ENCODE measurements around the gene DCDC1.

Gene DCDC1

DNA sequence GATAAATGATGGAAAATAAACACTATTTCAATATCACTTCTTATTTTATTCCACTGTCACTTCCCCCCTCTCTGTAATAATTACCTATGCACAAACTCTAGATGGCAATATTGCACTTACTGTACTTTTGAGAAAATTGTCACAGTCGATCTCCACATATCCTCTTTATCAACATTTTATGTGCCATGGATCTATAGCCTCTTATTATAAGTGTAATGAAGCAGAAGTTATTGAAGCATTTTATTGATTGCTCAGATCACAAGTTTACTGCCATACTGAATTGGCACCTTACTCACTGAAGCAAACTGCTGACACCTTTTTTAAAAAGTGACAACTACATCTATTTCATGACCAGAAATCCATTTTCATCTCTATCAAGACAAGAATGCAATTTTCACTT is 133.4 kb downstream of the DCDC1 start:
- peak; percentile 9 for DNase-seq (ENCODE audit: low spot score)

DNA sequence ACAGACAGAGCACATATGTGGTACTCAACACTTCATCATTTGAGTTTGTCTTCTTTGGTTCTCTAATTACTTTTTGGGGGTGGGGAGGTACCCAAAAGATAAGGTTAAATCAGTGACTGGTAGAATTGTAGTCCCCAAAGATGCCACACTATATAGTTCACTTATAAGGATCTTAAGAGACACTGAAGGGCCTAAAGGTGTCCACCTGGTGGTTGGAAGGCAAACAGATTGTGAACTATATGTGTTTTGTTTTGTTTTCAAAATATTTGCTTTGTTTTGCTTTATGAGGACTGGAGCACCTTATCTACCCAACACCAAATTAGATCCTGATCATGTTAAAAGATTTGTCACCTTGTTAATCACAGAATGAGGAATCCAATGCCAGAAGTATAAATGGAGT is 136.1 kb downstream of the DCDC1 start:
- DNase-seq (ENCODE audit: low spot score) = no peak

DNA sequence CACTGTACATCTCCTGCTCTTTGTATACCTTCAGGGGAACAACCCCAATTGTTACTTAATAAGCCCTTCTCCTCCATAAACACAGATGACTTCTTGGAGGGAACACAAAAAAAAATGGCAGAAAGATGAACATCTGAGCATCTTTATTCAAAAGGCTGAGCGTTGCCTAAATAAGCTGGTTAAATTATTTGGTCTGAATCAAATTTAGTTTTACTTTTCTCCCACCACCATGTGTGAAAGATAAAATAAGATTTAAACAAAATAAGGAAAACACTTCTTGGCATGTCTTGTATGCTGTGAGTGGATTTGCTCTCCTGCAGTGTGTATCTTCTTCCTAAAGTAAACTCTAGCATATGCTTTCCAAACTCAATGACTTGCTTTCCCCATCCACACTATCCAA is 137.9 kb downstream of the DCDC1 start:
- DNase-seq (ENCODE audit: low spot score) = no peak

DNA sequence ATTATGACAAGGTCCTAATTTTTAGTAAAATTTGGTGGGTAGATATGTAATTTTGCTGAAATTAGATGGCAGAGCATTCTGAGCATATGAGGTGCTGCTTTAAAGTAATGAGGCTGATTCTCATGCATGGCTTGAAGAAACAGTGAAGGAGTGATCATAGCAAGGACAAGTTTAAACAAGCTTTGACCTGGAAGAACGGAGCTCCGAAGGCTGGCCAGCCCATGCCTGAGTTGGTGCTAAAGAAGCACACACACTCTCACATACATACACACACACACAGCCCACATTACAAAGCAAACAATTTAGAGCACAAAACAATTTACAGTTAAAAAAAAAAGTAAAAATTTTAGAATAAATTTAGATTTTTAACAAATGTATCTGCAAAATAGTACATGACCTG is 150.7 kb downstream of the DCDC1 start:
- no peak for DNase-seq (ENCODE audit: low spot score)

DNA sequence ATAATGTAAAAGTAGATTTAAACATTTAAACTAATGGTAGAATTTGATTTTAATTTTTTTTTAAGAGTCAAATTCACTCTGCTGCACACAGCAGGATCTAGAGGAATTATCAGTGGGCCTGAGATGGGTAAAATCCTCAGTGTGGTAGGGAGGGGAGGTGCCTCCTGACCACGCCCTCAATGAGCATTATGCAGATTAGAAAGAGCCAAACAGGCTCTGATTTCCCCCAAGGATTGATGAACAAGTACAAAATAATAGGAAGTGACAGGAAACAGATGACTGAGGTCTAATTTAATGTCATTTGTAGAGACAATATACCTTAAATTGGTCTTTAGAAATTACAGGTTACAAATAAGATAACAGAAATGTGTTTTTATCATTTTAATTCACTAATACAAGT is 155.2 kb downstream of the DCDC1 start:
- no peak for DNase-seq (ENCODE audit: low spot score)

- no peak for DNase-seq (ENCODE audit: low spot score)
These were observed 170.2 kb downstream of the DCDC1 start for GRCh38 chr11:31199378-31199777.

GRCh38 chr11:31173926-31174680 is 195.4 kb downstream of the DCDC1 start:
- DNase-seq (ENCODE audit: low spot score) = no peak

GRCh38 chr11:31160504-31161422 is 208.8 kb downstream of the DCDC1 start:
- DNase-seq (ENCODE audit: low spot score) = no peak

GRCh38 chr11:31150841-31151240 is 218.7 kb downstream of the DCDC1 start:
- no peak for DNase-seq (ENCODE audit: low spot score)

DNA sequence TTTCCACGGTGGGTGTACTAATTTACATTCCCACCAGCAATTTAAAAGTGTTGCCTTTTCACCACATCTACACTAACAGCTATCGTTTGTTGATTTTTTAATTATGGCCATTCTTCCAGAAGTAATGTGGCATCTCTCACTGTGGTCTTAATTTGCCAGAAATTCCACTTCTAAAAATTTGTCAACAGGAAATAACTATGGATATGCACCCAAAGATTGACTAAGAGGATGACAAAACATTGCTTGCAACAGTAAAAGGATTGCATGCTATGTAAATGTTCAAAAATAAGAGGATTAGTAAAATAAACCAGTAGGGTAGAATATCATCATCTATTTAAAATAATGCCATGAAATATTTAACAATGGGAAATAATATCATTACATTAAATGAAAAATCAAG is 219.5 kb downstream of the DCDC1 start:
- no peak for DNase-seq (ENCODE audit: low spot score)

DNA sequence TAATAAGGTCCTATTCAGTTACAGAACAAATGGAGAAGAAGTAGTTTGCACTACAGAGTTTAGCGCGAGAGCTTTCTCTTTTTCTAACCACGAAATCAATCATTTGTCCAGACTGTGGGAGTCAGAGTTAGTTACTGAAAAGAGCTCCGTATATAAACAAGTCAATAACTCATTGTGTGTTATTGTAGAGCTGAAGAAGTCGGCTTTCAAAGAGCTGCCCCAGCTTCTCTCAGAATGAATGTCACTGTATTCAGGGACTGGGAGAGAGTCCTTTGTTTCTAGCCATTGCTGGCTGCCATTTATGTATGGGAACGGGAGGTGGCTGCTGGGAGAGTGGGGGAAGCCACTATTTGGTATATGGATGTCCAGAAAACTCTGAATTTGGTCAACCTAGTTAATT is 227.8 kb downstream of the DCDC1 start:
- no peak for DNase-seq (ENCODE audit: low spot score)

DNA sequence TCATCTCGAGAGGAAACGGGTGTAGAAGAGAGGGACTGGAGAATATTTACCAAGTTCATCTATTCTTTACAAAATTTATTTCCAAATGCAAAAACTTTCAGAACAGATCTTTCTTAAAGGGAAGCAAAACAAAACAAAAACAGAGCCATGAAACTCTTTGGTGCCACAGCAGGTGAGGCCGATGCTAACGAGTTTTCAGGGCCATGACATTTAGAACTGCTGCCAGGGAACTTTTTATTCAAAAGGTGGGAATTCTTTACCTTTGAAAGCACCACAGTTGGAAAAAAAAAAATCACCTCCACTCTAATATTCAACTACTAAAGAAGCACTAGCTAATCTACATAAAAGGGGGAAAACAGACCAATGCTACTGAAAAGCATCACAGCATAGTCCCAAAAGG is 230.1 kb downstream of the DCDC1 start:
- DNase-seq (ENCODE audit: low spot score) = no peak

DNA sequence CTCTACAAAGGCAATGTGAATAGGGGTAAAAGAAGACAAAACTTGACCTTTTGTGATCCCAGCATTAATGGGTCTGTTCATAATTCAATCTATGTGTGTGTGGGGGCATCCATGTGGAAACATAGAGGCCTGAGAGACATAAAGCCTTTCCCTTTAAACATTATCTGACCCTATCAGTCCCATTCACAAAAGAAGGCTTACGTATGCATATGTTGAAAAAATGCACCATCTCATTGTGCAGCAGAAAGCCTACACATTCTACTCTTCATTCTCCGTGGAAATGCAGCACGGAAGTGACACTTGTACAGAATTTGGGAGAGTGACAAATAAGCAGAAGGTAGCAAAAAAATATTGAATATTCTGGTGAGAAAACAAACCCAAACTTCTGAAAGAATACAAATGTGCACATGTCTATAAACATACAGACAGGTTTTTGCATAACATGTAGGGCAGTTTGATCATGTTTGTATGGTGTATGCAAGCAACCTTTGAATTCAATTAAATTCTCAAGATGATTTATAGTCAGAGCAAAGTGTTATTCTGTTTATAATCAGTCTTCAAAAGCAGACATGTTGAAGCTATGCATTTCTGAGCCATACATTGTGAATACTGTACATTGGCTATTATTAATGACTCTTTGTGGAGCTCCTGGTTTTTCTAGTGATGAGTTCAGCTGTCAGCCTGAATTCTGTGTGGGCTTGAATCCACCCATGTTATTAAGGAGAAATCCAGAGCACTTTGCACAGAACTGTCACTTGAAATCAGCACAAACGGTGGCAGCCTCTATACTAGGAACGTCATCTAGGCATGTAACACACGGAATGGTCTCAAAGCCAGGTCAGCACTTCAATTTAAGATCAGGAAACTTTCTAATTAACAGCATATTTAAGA is 236.8 kb downstream of the DCDC1 start:
- no peak for DNase-seq (ENCODE audit: low spot score)

- DNase-seq (ENCODE audit: low spot score) = no peak
These were observed 237.8 kb downstream of the DCDC1 start for GRCh38 chr11:31131760-31132159.

GRCh38 chr11:31127290-31127689 is 242.2 kb downstream of the DCDC1 start:
- DNase-seq (ENCODE audit: low spot score) = no peak

GRCh38 chr11:31120428-31120827 is 249.1 kb downstream of the DCDC1 start:
- no peak for DNase-seq (ENCODE audit: low spot score)

DNA sequence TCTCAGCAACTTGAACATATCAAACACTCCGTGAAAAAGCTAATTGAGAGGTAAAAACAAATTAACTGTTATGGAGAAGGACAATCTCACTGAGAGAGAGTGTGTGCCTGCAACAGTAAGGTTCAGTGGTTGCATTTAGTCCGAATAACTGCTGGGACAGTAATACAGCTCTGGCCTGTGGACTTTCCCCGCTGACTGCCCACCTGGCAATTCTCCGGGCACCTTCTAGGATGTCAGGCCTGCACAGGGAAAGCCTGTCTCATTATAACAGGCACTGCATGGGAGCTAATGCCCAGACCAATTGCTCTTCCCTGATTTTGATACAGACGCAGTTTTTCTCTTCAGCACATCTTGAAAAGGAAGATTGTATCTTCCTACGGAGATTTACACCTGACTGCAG is 251.0 kb downstream of the DCDC1 start:
- no peak for DNase-seq (ENCODE audit: low spot score)

DNA sequence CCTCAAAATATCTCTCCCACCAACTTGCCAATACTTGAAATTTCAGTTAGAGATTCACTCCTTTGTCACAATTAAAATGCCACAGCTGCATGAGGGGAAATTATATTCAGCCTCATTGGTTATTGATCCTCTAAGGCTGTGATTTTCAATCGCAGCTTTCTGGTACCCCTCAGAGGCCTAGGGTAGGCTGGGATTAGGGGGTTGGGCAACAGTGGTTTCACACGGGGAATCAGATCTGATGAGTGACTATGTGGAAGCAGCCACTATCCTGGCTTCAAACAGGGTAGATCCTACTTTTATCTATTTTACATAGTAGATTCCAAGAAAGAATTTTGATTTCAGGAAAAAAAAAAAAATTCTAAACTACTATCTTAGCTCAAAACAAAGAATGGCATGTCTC is 252.5 kb downstream of the DCDC1 start:
- no peak for DNase-seq (ENCODE audit: low spot score)

DNA sequence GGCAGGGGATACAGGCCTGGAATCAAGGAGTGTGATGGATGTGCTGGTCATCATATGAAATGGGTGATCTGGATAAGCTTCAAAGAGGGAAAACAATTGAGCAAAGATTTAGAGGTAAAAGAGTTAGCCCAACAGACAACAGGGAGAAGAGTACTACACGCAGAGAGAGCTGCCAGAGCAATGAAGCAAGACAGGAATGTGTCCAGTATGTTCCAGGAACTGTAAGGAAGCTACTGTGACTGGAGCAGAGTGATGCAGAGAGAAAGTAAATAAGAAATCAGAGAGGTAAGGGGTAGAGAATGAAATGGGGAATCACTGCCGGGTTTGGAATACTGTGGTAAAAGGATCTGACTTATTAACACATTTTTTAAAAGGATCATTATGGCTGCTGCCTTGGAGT is 255.1 kb downstream of the DCDC1 start:
- DNase-seq (ENCODE audit: low spot score) = no peak

DNA sequence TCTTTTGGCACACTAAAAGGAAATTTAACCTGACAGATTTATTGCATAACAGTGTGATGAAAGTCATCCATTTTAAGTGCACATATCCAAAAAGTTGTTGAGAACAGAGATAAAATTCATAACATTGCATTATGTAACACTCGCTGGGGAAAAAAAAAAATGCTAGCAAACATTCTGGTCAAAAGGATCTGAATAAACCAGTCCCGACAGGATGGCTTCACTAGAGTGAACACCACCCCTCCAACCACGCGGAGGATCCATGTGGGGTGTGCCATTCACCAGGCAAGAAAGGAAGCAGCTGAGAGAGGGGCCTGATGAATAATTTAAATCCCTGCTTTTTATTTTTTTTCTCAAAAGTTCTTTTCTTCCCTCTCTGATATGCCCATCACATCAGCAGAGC is 258.7 kb downstream of the DCDC1 start:
- DNase-seq (ENCODE audit: low spot score) = no peak

DNA sequence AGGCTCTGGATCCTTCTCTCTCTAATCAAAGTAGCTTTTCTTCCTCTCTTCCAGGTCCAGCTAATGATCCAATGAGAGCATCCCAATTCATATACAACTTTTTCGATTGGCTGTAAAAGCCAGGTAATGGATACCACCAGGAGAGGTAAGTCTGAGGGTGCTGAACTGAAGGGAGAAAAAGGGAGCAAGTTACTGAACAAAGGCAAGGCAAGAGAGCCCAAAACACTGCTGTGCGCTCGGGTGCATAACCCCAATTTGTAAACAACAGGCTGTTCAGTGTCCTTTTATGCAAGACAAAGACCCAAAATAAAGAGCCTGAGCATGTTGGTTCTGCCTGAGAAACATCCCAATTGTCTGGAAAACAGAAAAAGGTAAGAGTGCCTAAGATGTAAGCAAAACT is 260.1 kb downstream of the DCDC1 start:
- DNase-seq (ENCODE audit: low spot score) = no peak

- no peak for DNase-seq (ENCODE audit: low spot score)
These were observed 261.9 kb downstream of the DCDC1 start for GRCh38 chr11:31107649-31108048.

All from activated CD4-positive, alpha-beta T cell treated with anti-CD3 and anti-CD28 coated beads, Interleukin-2, Interleukin-4, amounts not matched to agents 100 ng/mL and 50 ng/mL, durations not matched to agents 16 hours and 8 hours (primary cell).